NCI-H748 (cell line): ENCODE data around the gene ASB7.

ENCODE experiments used
- DNase-seq: peaks from one replicate; lab custom pipeline; 2025; ENCODE audit not compliant: unreplicated experiment; lab: John Stamatoyannopoulos, UW

ASB7 gene

GRCh38 chr15:100683434-100683833, 81.0 kb downstream of the ASB7 start:
- no peak for DNase-seq

- no peak for DNase-seq
These were observed 82.2 kb downstream of the ASB7 start for GRCh38 chr15:100684591-100684990.

DNA sequence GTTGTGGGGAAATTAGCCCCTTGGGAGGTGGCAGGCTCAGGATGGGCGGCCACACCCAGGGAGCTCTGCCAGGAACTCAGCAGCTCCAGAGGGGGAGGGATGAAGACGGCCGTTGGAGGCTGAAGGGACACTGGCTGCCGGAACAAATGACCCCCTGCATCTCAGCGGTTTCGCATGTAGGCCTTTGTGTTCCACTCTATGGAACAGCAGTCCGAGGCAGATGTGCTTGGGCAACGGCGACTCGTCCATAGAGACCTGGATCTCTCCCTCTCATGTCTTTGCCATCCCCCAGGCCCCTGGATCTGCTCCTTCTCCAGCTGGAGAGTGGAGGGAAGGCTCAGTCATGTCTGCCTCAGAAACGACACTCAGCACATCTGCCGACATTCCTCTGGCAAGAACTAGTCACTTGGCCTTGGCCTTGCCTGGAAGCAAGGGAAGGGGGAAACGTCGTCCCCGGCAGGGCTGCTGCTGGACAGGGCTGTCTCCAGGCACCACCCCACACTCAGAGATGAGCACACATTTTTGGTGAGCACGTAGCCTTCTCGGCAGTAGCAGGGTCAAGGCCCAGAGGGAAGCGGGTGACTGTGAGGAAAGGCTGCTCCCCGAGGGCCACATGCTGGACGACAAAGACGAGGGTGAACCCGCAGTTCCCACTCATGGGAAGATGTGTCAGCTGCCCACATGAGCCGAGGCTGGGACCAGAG, 83.8 kb downstream of the ASB7 start:
- DNase-seq = no peak

GRCh38 chr15:100686725-100687473, 84.5 kb downstream of the ASB7 start:
- DNase-seq = no peak

DNA sequence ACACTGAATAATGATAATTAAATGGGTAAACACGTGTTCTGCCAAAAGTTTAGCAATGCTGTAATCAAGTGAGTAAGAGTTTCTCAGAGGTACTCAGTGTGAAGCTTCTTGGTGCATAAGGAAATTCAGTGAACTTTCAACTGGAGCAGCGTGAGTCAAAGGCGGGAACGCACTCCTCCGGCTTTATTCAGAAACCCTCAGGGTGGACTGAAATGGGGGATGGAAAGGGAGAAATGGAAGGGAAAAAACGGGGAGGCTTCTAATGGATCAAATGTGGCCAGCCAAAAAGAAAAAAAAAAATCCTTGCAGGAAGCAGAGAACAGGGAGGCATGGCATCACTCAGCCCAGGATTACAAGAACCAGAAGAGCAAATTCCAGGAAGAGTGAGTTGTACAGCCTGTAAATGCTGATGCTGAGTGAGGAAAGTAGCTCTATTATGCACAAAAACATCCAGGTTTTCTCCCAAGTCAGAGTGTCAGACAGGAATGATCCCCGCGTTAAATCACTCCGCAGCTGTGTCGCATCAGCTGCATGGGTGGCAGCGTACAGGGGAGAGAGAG, 85.3 kb downstream of the ASB7 start:
- no peak for DNase-seq

DNA sequence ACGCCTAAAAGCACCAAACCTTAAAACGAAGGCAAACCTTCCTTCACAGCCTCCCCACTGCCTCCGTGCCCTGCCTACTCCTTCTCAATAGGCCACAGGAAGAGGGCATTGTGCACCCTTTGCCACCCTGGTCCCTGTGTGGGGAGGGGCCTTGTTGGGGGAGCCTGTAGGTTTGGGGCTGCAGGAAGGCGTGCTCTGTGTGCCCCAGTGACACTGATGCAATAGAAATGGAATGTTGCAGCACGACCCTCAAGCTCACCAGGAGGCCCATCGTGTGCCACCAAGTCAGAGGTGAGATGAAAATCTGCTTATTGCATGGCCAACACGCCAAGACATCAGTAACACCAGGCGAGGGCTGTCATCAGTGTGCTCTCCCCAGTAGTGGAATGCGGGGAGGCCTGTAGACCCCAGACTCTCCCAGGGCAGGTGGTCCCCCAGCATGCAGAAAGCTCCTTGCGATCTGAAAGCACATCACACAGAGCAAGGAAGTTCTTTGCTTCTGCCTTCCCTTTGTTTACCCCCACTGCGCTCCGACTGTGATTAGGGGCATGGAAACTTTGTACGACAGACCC, 86.2 kb downstream of the ASB7 start:
- no peak for DNase-seq

GRCh38 chr15:100689131-100689899, 86.9 kb downstream of the ASB7 start:
- DNase-seq = no peak

- DNase-seq = no peak
These were observed 87.8 kb downstream of the ASB7 start for GRCh38 chr15:100690032-100690794.

DNA sequence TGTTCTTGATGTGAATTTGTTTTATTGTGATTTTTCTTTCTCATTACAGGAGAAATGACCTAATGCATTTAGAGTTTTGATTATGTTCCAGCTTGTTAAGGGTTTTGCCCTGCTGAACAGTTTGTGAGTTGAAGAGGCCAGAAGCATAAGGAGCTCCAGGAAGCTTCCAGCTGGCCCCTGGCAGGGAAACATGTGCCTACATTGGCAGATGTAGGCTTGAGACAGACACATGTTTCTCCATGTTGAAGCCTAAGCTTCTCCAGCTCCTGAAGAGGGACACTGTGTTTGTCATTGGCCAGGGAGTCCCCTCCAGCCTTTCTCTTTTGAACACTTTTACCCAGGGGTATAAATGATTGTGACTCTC, 88.4 kb downstream of the ASB7 start:
- DNase-seq = no peak

DNA sequence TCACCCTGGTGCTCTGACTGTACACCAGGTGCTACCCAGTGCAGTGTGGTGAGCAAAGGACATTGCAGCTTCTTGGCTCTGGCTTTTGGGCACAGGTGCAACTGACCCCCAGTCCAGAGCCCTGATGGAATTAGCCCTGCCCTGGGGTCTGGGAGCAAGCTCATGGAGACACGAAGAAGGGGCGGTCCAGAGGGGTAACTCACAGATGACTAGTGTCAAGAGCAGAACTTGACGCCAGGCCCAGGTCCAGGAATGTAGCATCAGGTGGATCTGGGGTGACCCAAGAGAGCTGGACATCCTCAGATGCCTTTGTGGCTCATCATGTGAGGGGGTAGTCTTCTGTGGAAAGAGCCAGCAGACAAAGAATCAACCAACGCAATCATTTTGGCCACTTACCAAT, 88.9 kb downstream of the ASB7 start:
- no peak for DNase-seq

GRCh38 chr15:100692246-100692645, 89.9 kb downstream of the ASB7 start:
- DNase-seq = no peak

DNA sequence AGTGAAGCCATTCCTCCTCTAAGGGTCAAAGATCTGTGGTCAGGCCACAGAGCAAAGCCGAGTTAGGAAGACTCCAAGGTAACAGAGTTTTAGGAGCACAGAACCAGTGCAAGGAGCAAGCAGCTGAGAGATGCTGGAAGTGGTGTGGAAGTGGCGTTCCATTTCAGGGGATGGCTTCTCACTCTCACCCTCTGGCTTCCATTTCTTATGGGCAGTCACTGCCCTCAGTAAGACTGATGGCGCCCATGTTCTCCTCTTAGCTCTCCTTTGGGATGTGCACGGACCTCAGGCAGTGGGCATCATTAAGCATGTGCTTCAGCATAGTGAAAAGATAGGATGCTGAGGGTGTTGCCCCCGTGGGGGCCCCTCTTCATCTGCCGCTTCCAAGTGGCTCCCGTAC, 90.3 kb downstream of the ASB7 start:
- DNase-seq = no peak

DNA sequence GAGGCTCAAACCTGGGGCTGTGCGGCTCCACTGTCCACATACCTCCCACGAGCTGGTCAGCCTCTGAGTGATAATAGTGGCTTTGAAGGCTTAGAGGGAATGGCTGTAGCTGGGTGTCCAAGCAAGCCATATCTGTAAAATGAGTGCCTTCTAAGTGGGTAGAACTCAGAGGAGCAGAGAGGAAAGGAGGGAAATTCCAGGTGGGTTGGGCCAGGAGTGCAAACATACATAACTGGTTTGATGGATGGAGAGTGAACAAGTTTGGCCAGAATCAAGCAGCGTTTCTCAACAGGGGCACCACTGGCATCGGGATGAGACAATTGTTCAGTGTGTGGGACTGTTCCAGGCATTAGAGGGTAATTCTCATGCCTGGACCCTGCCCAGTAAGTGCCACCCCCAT, 91.1 kb downstream of the ASB7 start:
- no peak for DNase-seq

GRCh38 chr15:100694381-100695021, 92.1 kb downstream of the ASB7 start:
- no peak for DNase-seq

DNA sequence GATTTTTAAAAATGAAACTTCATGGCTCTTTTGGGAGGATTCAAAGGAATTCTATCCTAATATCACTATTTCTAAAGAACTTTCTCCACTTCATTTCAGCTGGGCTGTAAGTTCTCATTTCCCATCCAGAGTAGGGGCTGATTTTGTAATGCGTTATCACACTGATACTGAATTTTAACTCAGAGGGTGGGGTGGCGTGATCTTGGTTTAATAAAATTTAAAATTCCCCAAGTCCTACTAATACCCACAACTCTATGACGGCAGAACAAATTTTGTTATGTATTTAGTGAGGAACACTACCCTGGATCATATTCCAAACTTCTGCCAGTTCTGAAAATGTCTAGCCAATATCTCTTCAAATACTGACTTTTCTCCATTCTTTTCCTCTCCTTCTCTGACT, 92.7 kb downstream of the ASB7 start:
- no peak for DNase-seq

- no peak for DNase-seq
These were observed 94.1 kb downstream of the ASB7 start for GRCh38 chr15:100696452-100696851.
